Stimulated activated effector memory CD8-positive, alpha-beta T cell treated with anti-CD3 and anti-CD28 coated beads, Interleukin-12 subunit alpha, Interleukin-12 subunit beta, amount 100 ng/mL, for 72 hours (primary cell): ENCODE results near the gene KCNT2.
"Not testable (repeated sequence)": the region's sequence is repeated elsewhere in the genome, so short reads cannot be mapped to it uniquely, and the experiment has no call there.

Source experiments
- ATAC-seq: fragments of 150-1000 bp; cut with Tn5 transposase; 2 replicates; pipeline ENCODE4 v1.10.0; 2021
- DNase-seq, 2 donors: peaks; one replicate each; pipeline ENCODE4 v3.0.0; 2021 to 2022; ENCODE audit warnings: low spot score in 2 of 2
- H3K27ac Mint-ChIP-seq: one replicate; pipeline ENCODE4 v1.8.0; 2022; ENCODE audit warnings: mild to moderate bottlenecking, mixed read lengths
- H3K36me3 Mint-ChIP-seq: one replicate; pipeline ENCODE4 v1.8.0; 2022; ENCODE audit warnings: mild to moderate bottlenecking, mixed read lengths
- H3K4me1 Mint-ChIP-seq: one replicate; pipeline ENCODE4 v1.8.0; 2022; ENCODE audit warnings: mixed read lengths
- H3K4me3 Mint-ChIP-seq: one replicate; pipeline ENCODE4 v1.8.0; 2022; ENCODE audit warnings: mild to moderate bottlenecking, mixed read lengths
- H3K9me3 Mint-ChIP-seq: one replicate; pipeline ENCODE4 v1.8.0; 2022; ENCODE audit warnings: mixed read lengths

Gene KCNT2

GRCh38 chr1:196317535-196318522 is 290.4 kb downstream of the KCNT2 start:
- no peaks in the 10 kb centered on the region for H3K9me3 Mint-ChIP-seq
- ATAC-seq (no peak), DNase-seq (no peak)
- no peaks in the 10 kb centered on the region for H3K36me3 Mint-ChIP-seq
- H3K4me3 Mint-ChIP-seq: no peak overlapping the region
- H3K4me1 Mint-ChIP-seq: no peaks in the 10 kb centered on the region
- no peak overlapping the region for H3K27ac Mint-ChIP-seq

GRCh38 chr1:196312739-196313138 is 295.5 kb downstream of the KCNT2 start:
- H3K9me3 Mint-ChIP-seq: no peaks in the 10 kb centered on the region
- H3K27ac Mint-ChIP-seq: no peak overlapping the region
- H3K36me3 Mint-ChIP-seq: no peaks in the 10 kb centered on the region
- DNase-seq (no peak), ATAC-seq (no peak)
- no peaks in the 10 kb centered on the region for H3K4me1 Mint-ChIP-seq
- H3K4me3 Mint-ChIP-seq: no peak overlapping the region

- DNase-seq: no peak
- Mint-ChIP-seq H3K36me3 (no peaks in the 10 kb centered on the region), H3K27ac (no peak overlapping the region), H3K4me3 (no peak overlapping the region), H3K4me1 (no peaks in the 10 kb centered on the region), H3K9me3 (no peaks in the 10 kb centered on the region)
- no peak for ATAC-seq
Observed at GRCh38 chr1:196309386-196309785, 298.9 kb downstream of the KCNT2 start.

GRCh38 chr1:196308176-196308575 is 300.1 kb downstream of the KCNT2 start:
- no peak overlapping the region for H3K4me3 Mint-ChIP-seq
- ATAC-seq (no peak), DNase-seq (no peak)
- H3K36me3 Mint-ChIP-seq: no peaks in the 10 kb centered on the region
- H3K9me3 Mint-ChIP-seq: no peaks in the 10 kb centered on the region
- no peaks in the 10 kb centered on the region for H3K4me1 Mint-ChIP-seq
- H3K27ac Mint-ChIP-seq: no peak overlapping the region

- no peaks in the 10 kb centered on the region for H3K4me1 Mint-ChIP-seq
- no peak overlapping the region for H3K4me3 Mint-ChIP-seq
- no peak for DNase-seq
- H3K36me3 Mint-ChIP-seq: no peaks in the 10 kb centered on the region
- no peaks in the 10 kb centered on the region for H3K9me3 Mint-ChIP-seq
- no peak overlapping the region for H3K27ac Mint-ChIP-seq
- no peak for ATAC-seq
Observed at GRCh38 chr1:196306421-196306820, 301.8 kb downstream of the KCNT2 start.

GRCh38 chr1:196305216-196305615 is 303.0 kb downstream of the KCNT2 start:
- Mint-ChIP-seq H3K4me3 (no peak overlapping the region), H3K27ac (no peak overlapping the region), H3K4me1 (no peaks in the 10 kb centered on the region), H3K9me3 (no peaks in the 10 kb centered on the region), H3K36me3 (no peaks in the 10 kb centered on the region)
- ATAC-seq (no peak), DNase-seq (no peak)

- no peaks in the 10 kb centered on the region for H3K4me1 Mint-ChIP-seq
- ATAC-seq: no peak
- no peaks in the 10 kb centered on the region for H3K9me3 Mint-ChIP-seq
- DNase-seq: no peak
- H3K36me3 Mint-ChIP-seq: no peaks in the 10 kb centered on the region
- H3K27ac Mint-ChIP-seq: no peak overlapping the region
- no peak overlapping the region for H3K4me3 Mint-ChIP-seq
Observed at GRCh38 chr1:196302981-196303380, 305.3 kb downstream of the KCNT2 start.

- DNase-seq (no peak), ATAC-seq (no peak)
- Mint-ChIP-seq H3K4me1 (no peaks in the 10 kb centered on the region), H3K27ac (no peak overlapping the region), H3K36me3 (no peaks in the 10 kb centered on the region), H3K9me3 (no peaks in the 10 kb centered on the region), H3K4me3 (no peak overlapping the region)
Observed at GRCh38 chr1:196302420-196302819, 305.8 kb downstream of the KCNT2 start.

- no peaks in the 10 kb centered on the region for H3K9me3 Mint-ChIP-seq
- no peak overlapping the region for H3K4me3 Mint-ChIP-seq
- ATAC-seq: no peak
- H3K36me3 Mint-ChIP-seq: no peaks in the 10 kb centered on the region
- H3K27ac Mint-ChIP-seq: no peak overlapping the region
- H3K4me1 Mint-ChIP-seq: no peaks in the 10 kb centered on the region
- no peak for DNase-seq
Observed at GRCh38 chr1:196295766-196296165, 312.5 kb downstream of the KCNT2 start.

GRCh38 chr1:196278816-196279215 is 329.4 kb downstream of the KCNT2 start:
- no peaks in the 10 kb centered on the region for H3K4me1 Mint-ChIP-seq
- DNase-seq (no peak), ATAC-seq (no peak)
- no peaks in the 10 kb centered on the region for H3K9me3 Mint-ChIP-seq
- H3K36me3 Mint-ChIP-seq: no peaks in the 10 kb centered on the region
- H3K4me3 Mint-ChIP-seq: no peak overlapping the region
- no peak overlapping the region for H3K27ac Mint-ChIP-seq

GRCh38 chr1:196277860-196278259 is 330.4 kb downstream of the KCNT2 start:
- Mint-ChIP-seq H3K4me3 (no peak overlapping the region), H3K36me3 (no peaks in the 10 kb centered on the region), H3K4me1 (no peaks in the 10 kb centered on the region), H3K27ac (no peak overlapping the region), H3K9me3 (no peaks in the 10 kb centered on the region)
- ATAC-seq (no peak), DNase-seq (no peak)

- Mint-ChIP-seq H3K27ac (no peak overlapping the region), H3K36me3 (no peaks in the 10 kb centered on the region), H3K4me3 (no peak overlapping the region), H3K4me1 (no peaks in the 10 kb centered on the region), H3K9me3 (no peaks in the 10 kb centered on the region)
- DNase-seq (no peak), ATAC-seq (no peak)
Observed at GRCh38 chr1:196271212-196271947, 336.9 kb downstream of the KCNT2 start.

GRCh38 chr1:196263086-196263485 is 345.2 kb downstream of the KCNT2 start:
- H3K4me1 Mint-ChIP-seq, H3K27ac Mint-ChIP-seq, H3K36me3 Mint-ChIP-seq, H3K9me3 Mint-ChIP-seq, DNase-seq, H3K4me3 Mint-ChIP-seq, ATAC-seq: not testable (repeated sequence)

- H3K4me1 Mint-ChIP-seq: no peaks in the 10 kb centered on the region
- no peaks in the 10 kb centered on the region for H3K36me3 Mint-ChIP-seq
- ATAC-seq (no peak), DNase-seq (no peak)
- no peak overlapping the region for H3K27ac Mint-ChIP-seq
- H3K9me3 Mint-ChIP-seq: peaks cover 2% of the 10 kb centered on the region
- H3K4me3 Mint-ChIP-seq: no peak overlapping the region
Observed at GRCh38 chr1:196260270-196260669, 348.0 kb downstream of the KCNT2 start.

GRCh38 chr1:196259316-196259715 is 348.9 kb downstream of the KCNT2 start:
- no peak for ATAC-seq
- Mint-ChIP-seq H3K9me3 (peaks cover 2% of the 10 kb centered on the region), H3K36me3 (no peaks in the 10 kb centered on the region), H3K4me1 (no peaks in the 10 kb centered on the region), H3K4me3 (no peak overlapping the region), H3K27ac (no peak overlapping the region)
- no peak for DNase-seq

- Mint-ChIP-seq H3K4me1 (no peaks in the 10 kb centered on the region), H3K27ac (no peak overlapping the region), H3K36me3 (no peaks in the 10 kb centered on the region), H3K4me3 (no peak overlapping the region), H3K9me3 (peaks cover 3% of the 10 kb centered on the region)
- no peak for DNase-seq
- no peak for ATAC-seq
Observed at GRCh38 chr1:196255762-196256161, 352.5 kb downstream of the KCNT2 start.
